Peyer's patch (tissue), 4 donors: ENCODE results near the gene TMEM101. TPM values are rescaled to one million over a fixed set of nuclear protein-coding genes. Genes with fewer than 3 reads are reported as not detected.
"Not testable (repeated sequence)": the region's sequence is repeated elsewhere in the genome, so short reads cannot be mapped to it uniquely, and the experiment has no call there.

ENCODE experiments used
- DNase-seq, 3 donors: peaks; one replicate each; pipeline ENCODE4 v3.0.0-alpha.2; 2017 to 2019
- H3K27ac ChIP-seq, 4 donors: fragments of 200-600 bp; sonication (generic); one replicate each; pipeline ENCODE4 v1.5.1; 2016 to 2019
- H3K27me3 ChIP-seq, 2 donors: fragments of 200-600 bp; sonication (generic); one replicate each; pipeline ENCODE4 v1.5.1; 2019
- H3K36me3 ChIP-seq, 3 donors: fragments of 200-600 bp; sonication (generic); one replicate each; pipeline ENCODE4 v1.5.1; 2016 to 2019
- H3K4me1 ChIP-seq, 4 donors: fragments of 200-600 bp; sonication (generic); one replicate each; pipeline ENCODE4 v1.5.1; 2016 to 2019
- H3K4me3 ChIP-seq, 4 donors: fragments of 200-600 bp; sonication (generic); 1 replicate in 3 of 4; 2 replicates in 1 of 4; pipeline ENCODE4 v1.5.1; 2016 to 2019; ENCODE audit warnings: mild to moderate bottlenecking in 1 of 4
- H3K9me3 ChIP-seq, 4 donors: fragments of 200-600 bp; sonication (generic); one replicate each; pipeline ENCODE4 v1.5.1; 2016 to 2019; ENCODE audit warnings: mild to moderate bottlenecking in 1 of 4
- CTCF ChIP-seq, 6 experiments: fragments of 450-650 bp in 4 of 6; fragments of 200-600 bp in 2 of 6; sonication (generic) in 1 of 6; IDR thresholded peaks; one replicate each; pipeline ENCODE4 v1.5.1; 2017 to 2019; ENCODE audit warnings: antibody characterized with exemption in 6 of 6, mild to moderate bottlenecking in 3 of 6, moderate library complexity in 1 of 6
- POLR2A ChIP-seq, 2 donors: fragments of 450-650 bp; IDR thresholded peaks; one replicate each; pipeline ENCODE4 v1.5.1; 2017; ENCODE audit warnings: antibody characterized with exemption in 2 of 2, mild to moderate bottlenecking in 2 of 2, moderate library complexity in 2 of 2
- total RNA-seq, 4 donors: library from RNA; depleted of rRNA; stranded (reverse); fragments of >200 nt; gene quantifications; one replicate each; pipeline ENCODE4 v1.1.0, GENCODE V29; 2016

Gene TMEM101
- total RNA-seq, 4 donors from 2014 or later = 8.3 to 20.9 (median 17.5) TPM

- H3K4me1 ChIP-seq = peaks cover 0 to 24% (median 10%) of the 10 kb centered on the region in 4 donors
- no peaks in the 10 kb centered on the region for H3K36me3 ChIP-seq
- H3K4me3 ChIP-seq = no peak overlapping the region
- H3K9me3 ChIP-seq = no peaks in the 10 kb centered on the region
- no peak overlapping the region for H3K27ac ChIP-seq
- TF ChIP-seq CTCF (IDR thresholded peaks at IDR 0.05) (no peak), POLR2A (IDR thresholded peaks at IDR 0.05) (no peak)
- peaks cover 0 to 6% of the 10 kb centered on the region in 2 donors for H3K27me3 ChIP-seq
- DNase-seq = no peak
Measured at GRCh38 chr17:44001461-44001920, 13.3 kb downstream of the TMEM101 start.

GRCh38 chr17:44000871-44001460, 13.8 kb downstream of the TMEM101 start:
- Histone ChIP-seq H3K4me3 (no peak overlapping the region), H3K27ac (no peak overlapping the region)
- no peak for TF ChIP-seq CTCF (IDR thresholded peaks at IDR 0.05)
- TF ChIP-seq POLR2A (IDR thresholded peaks at IDR 0.05) = no peak

GRCh38 chr17:44000141-44000860, 14.5 kb downstream of the TMEM101 start:
- no peak for DNase-seq
- Histone ChIP-seq H3K9me3 (no peaks in the 10 kb centered on the region), H3K4me1 (peaks cover 0 to 15% (median 4%) of the 10 kb centered on the region in 4 donors), H3K27me3 (peaks cover 0 to 2% of the 10 kb centered on the region in 2 donors), H3K36me3 (no peaks in the 10 kb centered on the region), H3K27ac (no peak overlapping the region), H3K4me3 (no peak overlapping the region)
- no peak for TF ChIP-seq CTCF (IDR thresholded peaks at IDR 0.05)
- no peak for TF ChIP-seq POLR2A (IDR thresholded peaks at IDR 0.05)

More at GRCh38 chr17:44000871-44001460, 13.8 kb downstream of the TMEM101 start:
- Histone ChIP-seq H3K9me3 (no peaks in the 10 kb centered on the region), H3K4me1 (peaks cover 0 to 22% (median 8%) of the 10 kb centered on the region in 4 donors), H3K27me3 (peaks cover 0 to 6% of the 10 kb centered on the region in 2 donors), H3K36me3 (no peaks in the 10 kb centered on the region)
- DNase-seq = no peak

GRCh38 chr17:43999024-43999423, 15.7 kb downstream of the TMEM101 start:
- TF ChIP-seq CTCF (IDR thresholded peaks at IDR 0.05) = no peak
- no peak for TF ChIP-seq POLR2A (IDR thresholded peaks at IDR 0.05)
- Histone ChIP-seq H3K27ac (no peak overlapping the region), H3K4me1 (peaks cover 0 to 10% (median 0%) of the 10 kb centered on the region in 4 donors), H3K27me3 (peaks cover 0 to 3% of the 10 kb centered on the region in 2 donors), H3K4me3 (no peak overlapping the region), H3K36me3 (no peaks in the 10 kb centered on the region), H3K9me3 (no peaks in the 10 kb centered on the region)
- no peak for DNase-seq

GRCh38 chr17:43998552-43998951, 16.2 kb downstream of the TMEM101 start:
- Histone ChIP-seq H3K36me3 (no peaks in the 10 kb centered on the region), H3K9me3 (no peaks in the 10 kb centered on the region)
- TF ChIP-seq CTCF (IDR thresholded peaks at IDR 0.05) = no peak
- TF ChIP-seq POLR2A (IDR thresholded peaks at IDR 0.05) = no peak

GRCh38 chr17:43997180-43997579, 17.6 kb downstream of the TMEM101 start:
- not testable (repeated sequence) for H3K27ac ChIP-seq, H3K9me3 ChIP-seq, H3K4me3 ChIP-seq, H3K36me3 ChIP-seq, H3K4me1 ChIP-seq, H3K27me3 ChIP-seq, DNase-seq

More at GRCh38 chr17:43998552-43998951, 16.2 kb downstream of the TMEM101 start:
- DNase-seq = no peak
- no peak overlapping the region for H3K27ac ChIP-seq
- H3K4me3 ChIP-seq = no peak overlapping the region
- H3K27me3 ChIP-seq = peaks cover 0 to 6% of the 10 kb centered on the region in 2 donors
- peaks cover 0 to 7% (median 0%) of the 10 kb centered on the region in 4 donors for H3K4me1 ChIP-seq
